GM12875 (cell line): Measurements from ENCODE around the gene RERE.

Experiments used
- H3K4me3 ChIP-seq: one replicate; pipeline ENCODE4 v1.5.1; 2011; ENCODE audit warnings: low read depth, low read length, control low read depth
- CTCF ChIP-seq: IDR thresholded peaks from 2 replicates; pipeline ENCODE4 v1.5.1; 2011; ENCODE audit warnings: low read depth, mild to moderate bottlenecking, control low read depth, inconsistent platforms, low read length, moderate library complexity, borderline replicate concordance; ENCODE audit not compliant: insufficient read depth

Gene RERE

GRCh38 chr1:8800416-8800815, 17.0 kb downstream of the RERE start:
- no peak for TF ChIP-seq CTCF
- H3K4me3 ChIP-seq = no peak overlapping the region

- no peak for TF ChIP-seq CTCF
- no peak overlapping the region for H3K4me3 ChIP-seq
Observed at GRCh38 chr1:8797216-8797615, 20.2 kb downstream of the RERE start.

GRCh38 chr1:8796812-8797211, 20.6 kb downstream of the RERE start:
- no peak for TF ChIP-seq CTCF
- H3K4me3 ChIP-seq = no peak overlapping the region

- no peak for TF ChIP-seq CTCF
- H3K4me3 ChIP-seq = no peak overlapping the region
Observed at GRCh38 chr1:8794605-8795004, 22.8 kb downstream of the RERE start.

- H3K4me3 ChIP-seq = no peak overlapping the region
- TF ChIP-seq CTCF = no peak
Observed at GRCh38 chr1:8791819-8792218, 25.6 kb downstream of the RERE start.

- no peak for TF ChIP-seq CTCF
- H3K4me3 ChIP-seq = no peak overlapping the region
Observed at GRCh38 chr1:8790987-8791386, 26.5 kb downstream of the RERE start.

GRCh38 chr1:8790478-8790877, 27.0 kb downstream of the RERE start:
- no peak overlapping the region for H3K4me3 ChIP-seq
- no peak for TF ChIP-seq CTCF
